Uterus (tissue), 4 donors: ENCODE results near the gene LRRC8A. TPM values are rescaled to one million over a fixed set of nuclear protein-coding genes. Genes with fewer than 3 reads are reported as not detected.
A peak's percentile ranks its signal among the peaks of the same experiment; 100 is the strongest.

Source experiments
- DNase-seq, 2 donors: peaks; one replicate each; pipeline ENCODE4 v3.0.0-alpha.2; 2019 to 2020
- H3K27ac ChIP-seq, 2 donors: fragments of 200-600 bp; sonication (generic); 1 replicate in 1 of 2; 2 replicates in 1 of 2; pipeline ENCODE4 v1.5.1; 2016 to 2018
- H3K27me3 ChIP-seq, 2 donors: fragments of 200-600 bp; sonication (generic); one replicate each; pipeline ENCODE4 v1.5.1; 2018 to 2019; ENCODE audit warnings: control low read depth in 1 of 2
- H3K36me3 ChIP-seq, 2 donors: fragments of 200-600 bp; sonication (generic); one replicate each; pipeline ENCODE4 v1.5.1; 2019; ENCODE audit warnings: control low read depth in 1 of 2
- H3K4me1 ChIP-seq, 2 donors: fragments of 200-600 bp; sonication (generic); one replicate each; pipeline ENCODE4 v1.5.1; 2018 to 2019; ENCODE audit warnings: control low read depth in 1 of 2
- H3K4me3 ChIP-seq, 2 donors: fragments of 200-600 bp; sonication (generic); 1 replicate in 1 of 2; 2 replicates in 1 of 2; pipeline ENCODE4 v1.5.1; 2018 to 2019; ENCODE audit warnings: mild to moderate bottlenecking in 1 of 2
- H3K9me3 ChIP-seq, 2 donors: fragments of 200-600 bp; sonication (generic); one replicate each; pipeline ENCODE4 v1.5.1; 2019; ENCODE audit warnings: control low read depth in 1 of 2
- CTCF ChIP-seq, 4 experiments: fragments of 200-600 bp in 2 of 4; fragments of 450-650 bp in 2 of 4; sonication (generic) in 2 of 4; IDR thresholded peaks; one replicate each; pipeline ENCODE4 v1.5.1; 2016 to 2019; ENCODE audit warnings: antibody characterized with exemption in 4 of 4, mild to moderate bottlenecking in 2 of 4, moderate library complexity in 1 of 4
- POLR2A ChIP-seq, 2 donors: fragments of 450-650 bp; IDR thresholded peaks; one replicate each; pipeline ENCODE4 v1.6.1; 2016; ENCODE audit warnings: antibody characterized with exemption in 2 of 2, mild to moderate bottlenecking in 1 of 2, moderate library complexity in 1 of 2
- intact Hi-C: fragments of 100-400 bp; cut with DNase I; formaldehyde crosslinking; loops from one replicate; pipeline ENCODE4 v1.15.1; 2023; ENCODE audit warnings: low total_unique reads
- total RNA-seq, 4 donors: library from RNA; depleted of rRNA in 3 of 4; stranded (reverse); fragments of >200 nt in 3 of 4; gene quantifications; one replicate each; pipeline versions ENCODE4 v1.1.0 to v1.2.4, GENCODE V29; 2014 to 2023
- donor health status: DM: yes; HTN: yes; CAD: no.

LRRC8A gene
- total RNA-seq, 4 donors from 2014 or later, result 23.5 to 58.7 (median 30.8) TPM

- Histone ChIP-seq H3K4me1 (peaks cover 0 to 38% of the 10 kb centered on the region in 2 donors), H3K27ac (no peak overlapping the region), H3K9me3 (no peaks in the 10 kb centered on the region), H3K36me3 (no peaks in the 10 kb centered on the region), H3K27me3 (no peaks in the 10 kb centered on the region), H3K4me3 (no peak overlapping the region)
- TF ChIP-seq POLR2A (IDR thresholded peaks at IDR 0.05), result no peak
- no peak for TF ChIP-seq CTCF (IDR thresholded peaks at IDR 0.05)
- no peak for DNase-seq
- intact Hi-C loops, result no loop called here
Measured at GRCh38 chr9:128908372-128908771, 26.4 kb downstream of the LRRC8A start.

GRCh38 chr9:128909859-128910258, 27.9 kb downstream of the LRRC8A start:
- Histone ChIP-seq H3K27me3 (no peaks in the 10 kb centered on the region), H3K27ac (peak overlapping the region in 1 of 2 donors; percentile 81), H3K4me3 (no peak overlapping the region), H3K36me3 (no peaks in the 10 kb centered on the region), H3K4me1 (peaks cover 0 to 42% of the 10 kb centered on the region in 2 donors), H3K9me3 (no peaks in the 10 kb centered on the region)
- DNase-seq, result no peak
- intact Hi-C loops, result no loop called here
- TF ChIP-seq CTCF (IDR thresholded peaks at IDR 0.05), result no peak
- no peak for TF ChIP-seq POLR2A (IDR thresholded peaks at IDR 0.05)

- no peaks in the 10 kb centered on the region for H3K9me3 ChIP-seq
- peaks cover 0 to 45% of the 10 kb centered on the region in 2 donors for H3K4me1 ChIP-seq
- peak overlapping the region; percentile 58 to 81 for H3K27ac ChIP-seq
- no peaks in the 10 kb centered on the region for H3K27me3 ChIP-seq
- DNase-seq, result no peak
- TF ChIP-seq POLR2A (IDR thresholded peaks at IDR 0.05) (no peak), CTCF (IDR thresholded peaks at IDR 0.05) (no peak)
- no peaks in the 10 kb centered on the region for H3K36me3 ChIP-seq
- H3K4me3 ChIP-seq, result no peak overlapping the region
- intact Hi-C loops, result no loop called here
Measured at GRCh38 chr9:128910906-128911305, 29.0 kb downstream of the LRRC8A start.

GRCh38 chr9:128911529-128912035, 29.6 kb downstream of the LRRC8A start:
- DNase-seq, result peak in 1 of 2 donors; percentile 64
- H3K4me3 ChIP-seq, result no peak overlapping the region
- H3K27ac ChIP-seq, result peak overlapping the region; percentile 58 to 81
- intact Hi-C loops, result no loop called here
- H3K27me3 ChIP-seq, result no peaks in the 10 kb centered on the region
- H3K4me1 ChIP-seq, result peaks cover 0 to 52% of the 10 kb centered on the region in 2 donors
- TF ChIP-seq CTCF (IDR thresholded peaks at IDR 0.05) (no peak), POLR2A (IDR thresholded peaks at IDR 0.05) (no peak)
- no peaks in the 10 kb centered on the region for H3K36me3 ChIP-seq
- no peaks in the 10 kb centered on the region for H3K9me3 ChIP-seq

- Histone ChIP-seq H3K27ac (peak overlapping the region; percentile 58 to 81), H3K4me1 (peaks cover 0 to 54% of the 10 kb centered on the region in 2 donors), H3K36me3 (no peaks in the 10 kb centered on the region)
Measured at GRCh38 chr9:128912270-128912853, 30.4 kb downstream of the LRRC8A start.

More at GRCh38 chr9:128912270-128912853, 30.4 kb downstream of the LRRC8A start:
- H3K4me3 ChIP-seq, result no peak overlapping the region
- TF ChIP-seq CTCF (IDR thresholded peaks at IDR 0.05) (no peak), POLR2A (IDR thresholded peaks at IDR 0.05) (no peak)
- DNase-seq, result no peak
- no peaks in the 10 kb centered on the region for H3K9me3 ChIP-seq
- no peaks in the 10 kb centered on the region for H3K27me3 ChIP-seq
- intact Hi-C loops, result no loop called here
